Middle frontal gyrus (tissue), 1 donor: ENCODE results near the gene SPECC1.
A peak's percentile ranks its signal among the peaks of the same experiment; 100 is the strongest.
"Not testable (repeated sequence)": the region's sequence is repeated elsewhere in the genome, so short reads cannot be mapped to it uniquely, and the experiment has no call there.

Experiments used
- DNase-seq: peaks from one replicate; pipeline ENCODE4 v3.0.0-alpha.2; 2015; ENCODE audit warnings: low spot score; ENCODE audit errors: extremely low spot score

The SPECC1 gene

DNA sequence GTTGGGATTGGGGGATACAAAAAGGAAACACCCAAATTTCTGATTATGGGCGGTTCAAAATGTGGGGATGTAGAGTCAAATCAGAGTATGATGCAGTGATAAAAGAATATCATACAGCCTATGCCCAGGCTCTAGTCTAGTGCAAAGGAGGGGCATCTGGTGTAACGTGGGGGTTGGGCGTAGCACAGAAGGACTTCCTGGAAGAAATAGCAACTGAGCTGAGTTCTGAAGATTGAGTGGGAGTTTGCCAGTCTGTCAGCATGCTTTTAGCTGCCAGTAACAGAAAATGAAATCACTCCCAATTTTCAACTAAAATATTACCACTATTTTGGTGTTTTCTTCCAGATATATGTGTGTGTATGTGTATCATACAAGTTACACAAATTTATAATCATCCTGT, 196.9 kb downstream of the SPECC1 start:
- no peak for DNase-seq

DNA sequence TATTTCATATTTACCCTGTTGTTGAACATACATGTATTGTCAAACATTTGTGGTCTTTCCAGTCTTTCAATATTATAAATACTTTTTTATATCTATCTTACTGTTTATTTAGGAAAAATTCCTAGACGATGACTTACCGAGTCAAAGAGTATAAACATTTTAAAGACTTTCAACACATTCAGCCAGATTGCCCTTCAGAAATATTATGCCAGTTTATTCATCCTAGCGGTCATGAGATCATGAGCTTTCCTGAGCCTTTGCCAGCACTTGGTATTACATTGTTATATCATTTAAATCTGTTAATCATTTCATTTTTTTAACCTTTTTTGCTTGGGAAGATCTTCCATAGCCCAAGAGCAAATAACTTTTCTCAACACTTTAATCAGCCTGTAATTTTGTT, 197.4 kb downstream of the SPECC1 start:
- no peak for DNase-seq

DNA sequence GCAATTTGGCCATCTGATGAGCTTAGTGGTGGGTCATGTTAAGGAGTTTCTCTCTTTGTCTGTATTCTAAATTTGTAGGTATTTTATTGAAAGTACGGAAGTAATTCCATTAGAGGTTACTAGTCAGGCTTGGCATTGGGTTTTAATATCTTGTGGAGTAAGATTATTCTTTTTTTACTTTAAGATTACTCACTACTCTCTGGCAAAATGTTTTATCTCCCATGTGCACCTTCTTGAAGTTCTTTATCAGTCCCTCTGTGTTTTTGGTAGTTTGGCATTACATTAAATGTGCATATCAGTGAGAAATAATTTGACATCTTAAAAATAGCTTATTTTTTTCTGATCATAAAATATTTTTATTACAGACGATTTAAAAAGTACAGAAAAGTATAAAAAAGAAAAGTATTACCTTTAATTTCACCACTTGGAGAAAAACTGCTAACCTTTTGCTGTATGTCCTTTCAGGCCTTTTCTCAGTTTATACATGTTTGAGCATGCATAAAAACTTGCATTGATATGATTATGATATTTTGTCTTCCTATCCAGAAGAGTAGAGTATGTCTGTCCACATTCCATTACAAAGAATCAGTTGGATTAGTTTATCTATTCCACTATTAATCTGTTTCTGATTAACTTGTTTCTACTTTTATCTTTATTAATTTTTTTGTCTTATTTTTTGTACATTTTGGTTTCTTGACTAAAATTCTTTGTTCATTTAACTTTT, 198.3 kb downstream of the SPECC1 start:
- no peak for DNase-seq

DNA sequence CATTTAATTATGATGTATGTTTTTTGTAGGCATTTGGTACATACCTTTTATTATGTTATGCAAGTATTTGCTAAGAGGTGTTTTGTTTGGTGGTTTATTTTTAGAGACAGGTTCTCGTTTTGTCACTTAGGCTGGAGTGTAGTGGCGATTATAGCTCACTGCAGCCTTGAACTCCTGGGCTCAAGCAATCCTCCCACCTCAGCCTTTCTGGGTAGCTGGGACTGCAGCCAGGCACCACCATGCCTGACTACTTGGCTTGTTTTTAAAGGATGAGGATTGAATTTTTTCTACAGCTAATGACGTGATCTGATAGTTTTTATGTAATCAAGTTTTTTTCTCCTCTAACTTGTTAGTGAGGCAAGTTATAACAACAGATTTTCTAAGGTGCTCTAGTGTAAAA, 199.6 kb downstream of the SPECC1 start:
- no peak for DNase-seq

DNA sequence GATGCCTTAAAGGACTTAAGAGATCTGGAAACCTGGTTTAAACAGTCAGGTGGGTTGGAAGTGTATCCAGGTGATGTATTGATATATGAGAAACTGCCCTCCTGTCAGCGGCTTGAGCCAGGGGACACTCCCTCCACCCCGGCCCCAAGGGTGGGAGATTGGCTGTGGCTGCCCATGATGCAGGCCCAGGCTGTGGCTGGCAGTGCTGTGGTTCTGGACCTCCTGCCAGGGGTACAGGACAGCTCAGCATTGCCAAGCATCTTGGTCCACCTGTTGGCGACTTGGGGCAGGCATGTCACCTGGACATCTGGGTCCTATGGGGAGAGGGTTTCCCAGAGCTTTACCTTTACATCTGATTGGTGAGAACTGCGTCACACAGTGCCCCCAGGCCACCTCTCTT, 201.0 kb downstream of the SPECC1 start:
- DNase-seq: no peak

DNA sequence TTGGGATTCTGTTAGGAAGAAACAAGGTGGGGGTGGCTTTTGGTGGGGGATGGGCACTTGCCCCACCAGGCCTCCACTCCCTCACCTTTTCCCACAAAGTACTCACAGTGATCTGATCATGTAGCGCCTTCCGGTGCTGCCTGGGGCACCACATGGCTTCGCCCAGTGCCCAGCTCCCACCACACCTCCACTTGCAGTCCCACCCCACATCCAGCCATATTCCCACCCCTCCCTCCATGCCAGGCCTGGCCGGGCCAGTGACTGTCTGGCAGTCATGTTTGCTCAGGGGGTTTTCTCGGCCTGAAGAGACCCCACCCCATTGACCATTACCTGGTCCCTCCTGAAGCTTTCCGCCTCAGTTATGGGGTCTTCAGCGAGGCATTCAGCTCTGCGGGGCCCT, 201.5 kb downstream of the SPECC1 start:
- DNase-seq: no peak

DNA sequence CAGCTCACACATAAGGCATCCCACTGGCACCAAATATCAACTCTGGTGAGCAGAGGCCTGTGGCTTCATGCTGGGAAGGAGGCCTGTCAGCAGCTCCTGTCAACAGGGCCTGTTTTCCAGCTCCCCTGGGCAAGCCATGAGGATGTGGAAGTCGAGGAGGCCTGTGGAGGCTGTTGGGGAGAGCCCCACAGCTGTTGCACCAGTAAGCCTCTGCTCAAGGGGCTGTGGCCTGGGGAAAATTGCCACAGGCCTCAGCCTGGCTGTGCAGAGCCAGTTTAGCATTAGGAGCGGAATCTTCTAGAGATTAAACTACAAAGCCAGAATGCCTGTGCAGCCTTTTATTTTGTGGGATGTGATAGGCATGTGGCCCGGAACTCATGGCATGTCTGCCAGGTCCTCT, 202.1 kb downstream of the SPECC1 start:
- DNase-seq: no peak

DNA sequence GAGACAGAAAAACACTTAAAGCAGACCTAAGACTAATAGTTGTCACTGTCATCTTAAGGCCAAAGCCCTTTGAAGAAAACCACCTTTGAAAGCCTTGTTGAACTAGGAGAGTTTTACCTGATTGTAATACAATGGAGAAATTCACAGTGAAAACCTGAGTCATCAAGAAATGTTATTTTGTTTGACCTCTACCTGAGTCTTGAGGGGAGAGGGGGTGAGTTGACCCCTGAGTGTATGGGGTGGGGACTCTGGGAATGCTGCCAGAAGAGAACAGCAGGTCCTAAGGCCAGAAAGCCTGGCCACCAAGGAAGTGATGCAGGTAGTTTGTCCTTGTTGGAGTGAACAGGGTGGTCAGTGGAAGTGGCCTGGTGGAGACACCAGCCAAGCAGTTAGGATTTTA, 204.3 kb downstream of the SPECC1 start:
- no peak for DNase-seq

DNA sequence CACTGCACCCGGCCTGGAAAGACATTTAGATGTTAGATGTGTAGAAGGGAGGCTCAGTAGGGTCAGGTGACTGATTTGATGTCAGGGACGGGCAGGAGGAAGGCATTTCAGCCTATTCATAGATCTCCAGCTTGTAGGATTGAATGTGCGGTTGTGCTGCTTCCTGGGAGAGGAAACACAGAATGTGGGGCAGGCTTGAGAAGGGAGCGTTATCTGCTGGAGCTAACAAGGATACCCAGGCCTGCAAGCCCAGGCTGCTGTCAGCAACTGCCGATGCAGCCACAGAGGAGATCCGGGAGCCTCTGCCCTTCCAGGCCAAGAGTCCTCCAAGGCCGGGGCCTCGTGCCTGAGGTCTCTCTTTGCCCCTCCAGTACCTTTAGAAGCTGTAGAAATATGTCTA, 205.6 kb downstream of the SPECC1 start:
- no peak for DNase-seq

DNA sequence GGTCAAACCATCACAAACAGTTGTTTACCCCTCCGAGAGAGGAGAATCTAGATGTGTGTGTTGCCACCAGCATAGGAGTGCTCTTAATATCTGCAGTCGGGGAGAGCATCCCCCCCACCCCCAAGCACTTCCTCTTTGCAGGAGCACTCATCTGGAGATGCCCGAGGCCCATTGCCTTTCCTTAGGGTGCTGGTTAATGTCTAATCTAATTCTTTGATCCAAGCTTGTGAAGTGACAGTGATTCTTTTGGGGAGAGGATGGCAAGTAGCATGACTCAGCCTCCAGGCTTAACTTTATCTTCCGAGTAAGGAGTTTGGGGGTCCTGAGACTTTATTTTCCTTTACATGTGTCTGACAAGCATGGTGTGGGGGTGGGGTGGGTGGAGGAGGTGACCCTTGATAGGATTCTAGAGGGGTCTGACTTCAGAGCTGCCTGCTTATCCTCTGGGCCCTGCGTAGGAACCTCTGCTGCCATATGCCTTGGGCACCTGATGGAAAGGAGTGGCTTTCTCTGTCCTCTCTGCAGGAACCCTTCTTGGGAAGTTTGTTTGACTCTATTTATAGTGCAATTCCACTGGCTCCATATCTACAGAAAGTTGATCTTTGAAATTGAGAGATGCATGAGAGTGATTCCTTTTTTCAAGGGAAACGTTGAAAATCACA, 207.1 kb downstream of the SPECC1 start:
- DNase-seq: no peak

DNA sequence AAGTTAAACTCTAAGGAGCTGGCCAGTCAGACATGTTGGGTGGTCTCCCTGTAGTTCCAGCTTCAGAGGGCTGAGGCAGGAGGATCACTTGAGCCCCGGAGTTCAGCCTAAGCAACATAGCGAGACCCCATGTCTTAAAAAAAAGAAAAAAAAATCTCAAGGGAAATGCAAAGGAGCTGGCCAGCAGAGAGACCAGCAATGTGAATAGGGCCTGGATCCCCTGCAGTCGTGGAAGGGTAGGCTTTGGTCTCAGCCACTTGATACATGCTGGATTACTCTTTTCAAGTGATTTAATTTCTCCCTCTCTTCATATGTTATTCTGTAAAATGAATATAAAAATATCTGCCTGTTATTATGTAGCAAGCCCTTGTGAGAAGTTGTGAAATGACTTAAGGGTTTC, 207.7 kb downstream of the SPECC1 start:
- DNase-seq: no peak

DNA sequence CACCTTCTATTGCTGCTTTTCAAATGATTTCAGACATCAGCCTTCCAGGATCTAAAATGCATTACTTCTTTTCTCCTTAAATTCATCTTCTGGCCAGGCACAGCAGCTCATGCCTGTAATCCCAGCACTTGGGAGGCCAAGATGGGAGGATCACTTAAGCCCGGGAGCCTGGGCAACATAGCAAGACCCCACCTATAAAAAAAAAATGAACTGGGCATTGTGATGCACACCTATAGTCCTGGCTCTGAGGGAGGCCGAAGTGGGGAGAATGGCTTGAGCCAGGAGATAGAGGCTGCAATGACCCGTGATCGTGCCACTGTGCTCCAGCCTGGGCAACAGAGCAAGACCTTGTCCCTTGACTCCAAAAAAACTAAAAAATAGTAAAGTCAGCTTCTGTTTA, 208.5 kb downstream of the SPECC1 start:
- DNase-seq: no peak

DNA sequence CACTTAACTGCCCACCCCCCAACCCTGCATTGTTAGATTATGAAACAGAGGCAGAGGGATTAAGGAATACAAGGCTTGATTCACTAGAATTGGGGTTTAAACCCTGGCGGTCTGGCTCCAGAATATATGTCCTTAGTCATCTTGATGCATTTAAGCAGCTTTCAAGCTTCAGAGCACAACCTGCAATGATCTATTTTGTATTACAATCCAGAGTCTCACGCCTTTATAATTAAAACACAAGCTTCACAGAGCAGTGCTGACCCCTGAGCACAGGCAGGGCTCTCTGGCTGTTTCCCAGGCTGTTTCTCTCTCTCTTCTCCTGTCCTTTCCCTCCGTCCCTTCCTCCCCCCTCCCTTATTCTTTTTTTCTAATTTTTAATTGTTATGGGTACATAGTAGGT, 209.1 kb downstream of the SPECC1 start:
- no peak for DNase-seq

DNA sequence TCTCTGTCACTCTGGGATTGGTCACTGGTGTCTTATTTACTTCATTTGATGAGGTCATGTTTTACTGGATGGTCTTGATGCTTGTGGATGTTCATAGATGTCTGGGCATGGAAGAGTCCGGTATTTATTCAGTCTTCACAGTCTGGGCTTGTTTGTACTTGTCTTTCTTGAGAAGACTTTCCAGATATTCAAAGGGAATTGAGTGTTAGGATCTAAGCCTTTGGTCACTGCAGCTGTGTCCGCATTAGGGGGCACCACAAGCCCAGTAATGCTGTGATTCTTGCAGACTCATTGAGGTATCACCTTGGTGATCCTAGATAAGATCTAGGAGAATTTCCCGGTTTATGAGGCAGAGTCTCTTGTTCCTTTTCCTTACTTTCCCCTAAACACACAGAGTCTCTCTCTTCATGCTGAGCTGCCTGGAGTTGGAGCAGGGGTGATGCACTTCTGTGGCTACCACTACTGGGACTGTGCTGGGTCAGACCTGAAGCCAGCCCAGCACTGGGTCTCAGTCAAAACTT, 214.7 kb downstream of the SPECC1 start:
- DNase-seq: no peak

DNA sequence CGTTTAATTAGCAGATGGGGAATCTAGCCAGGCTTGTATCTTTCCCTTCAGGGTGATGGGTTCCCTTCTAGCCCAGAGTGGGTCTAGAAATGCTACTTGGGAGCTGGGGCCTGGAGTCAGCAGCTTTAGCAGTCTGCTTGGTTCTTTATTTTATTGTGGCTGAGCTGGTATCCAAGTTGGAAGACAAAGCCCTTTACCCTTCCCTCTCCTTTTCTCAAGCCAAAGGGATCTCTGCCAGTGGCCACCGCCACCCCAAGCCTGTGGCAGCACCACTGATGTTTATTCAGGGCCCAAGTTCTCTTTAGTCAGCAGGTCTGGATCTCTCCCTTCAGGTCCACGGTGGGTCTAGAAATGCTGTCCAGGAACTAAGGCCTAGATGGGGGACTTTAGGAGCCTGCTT, 215.2 kb downstream of the SPECC1 start:
- DNase-seq: no peak

DNA sequence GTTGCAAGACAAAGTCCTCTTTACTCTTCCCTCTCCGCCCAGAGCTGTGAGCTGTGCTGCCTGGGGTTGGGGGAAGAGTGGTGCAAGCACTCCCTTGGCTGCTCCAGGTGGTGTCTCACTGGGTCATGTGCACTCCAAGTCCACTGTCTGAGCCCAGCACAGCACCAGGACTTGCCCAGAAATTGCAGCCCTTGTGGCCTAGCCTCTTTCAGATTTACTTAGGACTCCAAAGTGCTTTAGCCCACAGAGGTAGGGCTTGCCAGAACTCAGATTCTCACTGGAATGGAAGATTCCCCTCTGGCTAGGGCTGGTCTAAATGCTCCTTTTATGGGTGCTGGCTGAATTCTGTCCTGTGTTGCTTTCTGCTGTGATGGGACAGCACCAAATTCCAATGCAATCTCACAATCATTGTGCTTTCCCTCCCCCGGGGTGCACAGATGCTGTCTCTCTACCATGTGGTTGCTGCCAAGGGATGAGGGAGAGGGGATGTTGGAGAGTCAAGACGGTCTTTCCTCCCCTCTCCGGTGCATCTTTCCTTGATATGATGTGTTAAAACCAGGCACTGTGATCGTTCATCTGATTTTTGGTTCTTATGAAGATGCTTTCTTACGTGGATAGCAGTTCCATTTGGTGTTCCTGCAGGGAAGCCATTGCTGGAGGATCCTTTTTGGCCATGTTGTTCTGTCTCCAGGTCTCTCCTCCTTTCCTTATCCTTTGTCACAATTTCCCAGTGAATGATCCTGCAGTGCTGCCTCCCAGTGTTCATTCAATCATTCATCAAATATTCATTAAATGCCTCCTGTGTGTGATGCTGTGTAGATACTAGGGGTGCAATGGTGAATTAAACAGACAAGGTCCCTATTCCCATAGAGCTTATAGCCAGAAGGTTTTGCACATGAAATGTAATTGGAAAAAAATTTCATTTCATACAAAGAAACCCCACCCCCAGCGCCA, 216.3 kb downstream of the SPECC1 start:
- no peak for DNase-seq

DNA sequence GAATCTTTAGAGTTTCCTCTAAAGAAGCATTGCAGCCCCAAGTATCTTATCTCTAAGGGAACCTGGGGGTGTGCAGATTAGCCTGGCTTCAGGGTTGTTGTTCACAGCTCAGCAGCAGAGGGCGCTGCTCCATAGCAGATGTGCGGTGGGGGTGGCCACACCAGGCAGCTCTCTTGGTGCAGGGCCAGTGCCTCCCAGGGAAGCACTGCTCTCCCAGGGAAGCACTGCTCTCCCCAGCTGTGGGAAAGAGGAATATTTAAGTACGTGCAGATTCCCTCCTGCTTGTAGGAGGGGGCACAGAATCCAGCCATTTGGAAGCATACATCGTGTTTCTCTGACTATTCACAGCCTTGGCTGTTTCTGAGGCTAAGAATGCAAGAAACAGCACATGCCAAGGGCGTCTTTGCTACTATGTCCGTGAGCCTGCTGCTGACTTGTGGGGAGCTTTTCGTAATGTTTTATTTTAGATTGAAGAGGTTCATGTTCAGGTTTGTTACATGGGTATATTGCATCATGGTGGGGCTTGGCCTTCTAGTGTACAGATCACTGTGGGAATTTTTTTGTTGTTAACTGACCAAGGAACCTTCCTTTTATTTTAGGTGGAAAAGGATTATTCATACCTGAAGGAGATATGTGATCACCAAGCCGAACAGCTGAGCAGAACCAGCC, 217.8 kb downstream of the SPECC1 start:
- peak; percentile 90 for DNase-seq

DNA sequence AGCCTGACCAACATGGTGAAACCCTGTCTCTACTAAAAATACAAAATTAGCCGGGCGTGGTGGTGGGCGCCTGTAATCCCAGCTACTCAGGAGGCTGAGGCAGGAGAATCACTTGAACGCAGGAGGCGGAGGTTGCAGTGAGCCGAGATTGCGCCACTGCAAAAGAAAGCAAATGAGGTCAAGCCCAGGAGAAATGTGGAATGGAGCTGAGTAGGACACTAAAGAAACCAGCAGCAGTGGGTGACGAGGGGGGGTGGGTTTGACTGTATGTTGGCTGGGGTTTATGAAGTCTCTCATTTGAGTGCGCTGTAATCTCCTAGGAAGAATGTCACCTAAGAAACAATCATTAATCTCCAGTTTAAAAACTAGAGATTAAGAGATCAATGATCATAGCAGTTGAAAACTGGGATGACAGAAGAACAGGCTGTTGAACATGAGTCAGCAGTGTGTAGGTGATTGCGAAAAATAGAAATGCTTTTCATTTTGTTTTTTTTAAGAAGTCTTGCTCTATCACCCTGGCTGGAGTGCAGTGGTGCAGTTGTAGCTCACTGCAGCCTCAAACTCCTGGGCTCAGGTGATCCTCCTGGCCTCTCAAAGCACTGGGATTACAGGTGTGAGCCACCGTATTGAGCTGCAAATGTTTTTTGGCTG, 218.7 kb downstream of the SPECC1 start:
- DNase-seq: not testable (repeated sequence)

DNA sequence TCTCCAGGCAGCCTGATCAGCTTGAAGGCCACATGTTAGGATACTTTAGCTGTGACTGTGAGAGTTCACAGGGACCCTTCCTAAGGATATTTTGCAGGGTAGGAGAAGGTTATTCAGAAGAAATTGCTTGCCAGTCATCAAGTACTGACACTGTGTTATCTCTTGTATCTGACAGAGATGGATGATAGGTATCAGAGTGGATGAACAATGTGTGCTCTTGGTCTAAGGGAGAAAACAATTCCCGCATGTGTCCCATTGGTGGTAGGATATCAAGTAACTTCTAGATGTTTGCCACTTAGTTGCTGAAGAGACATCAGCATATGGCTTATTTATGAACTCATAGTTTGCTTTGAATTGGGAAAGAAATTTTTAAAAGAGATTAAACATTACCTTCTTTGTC, 219.3 kb downstream of the SPECC1 start:
- no peak for DNase-seq

DNA sequence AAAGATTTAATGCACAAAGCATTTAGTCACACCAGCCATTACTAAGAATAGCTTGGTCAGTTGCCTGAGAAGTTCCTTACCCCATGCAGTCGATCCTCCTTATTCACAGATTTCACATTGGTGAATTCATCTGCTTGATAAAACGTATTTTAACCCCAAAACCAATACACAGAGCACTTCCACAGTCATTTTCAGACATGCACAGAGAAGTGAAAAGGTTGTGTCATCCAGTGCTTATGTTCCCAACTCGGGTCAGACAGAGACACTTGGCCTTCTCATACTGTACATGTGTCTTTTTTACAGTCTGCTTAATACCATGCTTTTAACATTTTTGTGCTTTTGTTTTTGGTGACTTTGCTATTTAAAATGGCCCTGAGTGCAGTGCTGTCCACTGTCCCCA, 219.7 kb downstream of the SPECC1 start:
- no peak for DNase-seq

DNA sequence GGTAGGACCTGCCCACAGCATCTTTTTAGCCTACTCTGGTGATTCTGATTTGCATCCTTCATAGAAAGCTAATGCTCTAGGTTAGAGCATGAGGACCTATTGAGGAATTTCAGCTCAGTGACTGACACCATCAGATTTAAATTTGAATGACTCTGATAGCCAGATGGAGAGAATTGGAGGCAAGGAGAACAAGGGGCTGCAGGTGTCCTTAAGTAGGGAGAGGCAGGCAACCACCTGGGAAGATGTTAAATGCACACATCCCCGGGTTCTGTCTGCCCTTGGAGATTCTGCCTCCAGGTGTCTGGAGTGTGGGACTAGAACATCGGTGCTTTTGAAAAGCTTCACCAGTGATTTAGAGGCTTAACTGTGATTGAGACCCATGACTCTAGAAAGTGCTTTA, 221.8 kb downstream of the SPECC1 start:
- DNase-seq: no peak
